MM.1S (cell line): ENCODE results near the gene CCSER1.

Experiments
- DNase-seq: peaks from one replicate; pipeline ENCODE4 v3.0.0-alpha.2; 2015
- H2AFZ ChIP-seq: fragments of 300-600 bp; sonication (generic); 2 replicates; pipeline ENCODE4 v1.6.0; 2016; ENCODE audit warnings: antibody characterized with exemption, low read length
- H3F3A ChIP-seq: fragments of 300-600 bp; sonication (generic); 2 replicates; pipeline ENCODE4 v1.6.1; 2016; ENCODE audit warnings: mild to moderate bottlenecking, antibody characterized with exemption, low read length, moderate library complexity, mixed read lengths; ENCODE audit not compliant: insufficient read depth
- H3K27ac ChIP-seq: fragments of 300-600 bp; sonication (generic); 2 replicates; pipeline ENCODE4 v1.5.1; 2016; ENCODE audit warnings: mild to moderate bottlenecking, low read length
- H3K27me3 ChIP-seq: fragments of 300-600 bp; sonication (generic); replicated peaks from 2 replicates; pipeline ENCODE4 v1.6.0; 2016; ENCODE audit warnings: low read length; ENCODE audit not compliant: insufficient read depth
- H3K36me3 ChIP-seq: fragments of 300-600 bp; sonication (generic); replicated peaks from 2 replicates; pipeline ENCODE4 v1.6.1; 2016; ENCODE audit warnings: mild to moderate bottlenecking, low read length, mixed read lengths; ENCODE audit not compliant: insufficient read depth
- H3K4me1 ChIP-seq: fragments of 300-600 bp; sonication (generic); 2 replicates; pipeline ENCODE4 v1.6.1; 2016; ENCODE audit warnings: low read length, mixed read lengths
- H3K4me2 ChIP-seq: fragments of 300-600 bp; sonication (generic); 2 replicates; pipeline ENCODE4 v1.6.0; 2016; ENCODE audit warnings: low read depth, low read length
- H3K4me3 ChIP-seq: fragments of 300-600 bp; sonication (generic); 2 replicates; pipeline ENCODE4 v1.5.1; 2016; ENCODE audit warnings: low read length, mixed read lengths
- H3K79me2 ChIP-seq: fragments of 300-600 bp; sonication (generic); 2 replicates; pipeline ENCODE4 v1.6.1; 2016; ENCODE audit warnings: mixed run types, low read length, mixed read lengths
- H3K9ac ChIP-seq: fragments of 300-600 bp; sonication (generic); 2 replicates; pipeline ENCODE4 v1.6.1; 2016; ENCODE audit warnings: low read length, mixed read lengths
- H3K9me2 ChIP-seq: fragments of 300-600 bp; sonication (generic); replicated peaks from 2 replicates; pipeline ENCODE4 v1.6.1; 2016; ENCODE audit warnings: mild to moderate bottlenecking, low read length, mixed read lengths; ENCODE audit not compliant: insufficient read depth
- H3K9me3 ChIP-seq: fragments of 300-600 bp; sonication (generic); replicated peaks from 2 replicates; pipeline ENCODE4 v1.6.1; 2016; ENCODE audit warnings: mild to moderate bottlenecking, low read length, mixed read lengths; ENCODE audit not compliant: insufficient read depth
- H4K20me1 ChIP-seq: fragments of 300-600 bp; sonication (generic); 2 replicates; pipeline ENCODE4 v1.6.1; 2016; ENCODE audit warnings: mild to moderate bottlenecking, low read length, moderate library complexity, mixed read lengths; ENCODE audit not compliant: insufficient read depth
- CTCF ChIP-seq: fragments of 300-600 bp; sonication (generic); IDR thresholded peaks from 2 replicates; pipeline ENCODE4 v1.5.1; 2016; ENCODE audit warnings: antibody characterized with exemption, low read length, mixed read lengths
- EZH2 ChIP-seq: fragments of 300-600 bp; sonication (generic); optimal IDR thresholded peaks from 2 replicates; pipeline ENCODE3; 2017; ENCODE audit warnings: low read depth, mild to moderate bottlenecking, antibody characterized with exemption, low read length, mixed read lengths
- EZH2phosphoT487 ChIP-seq: fragments of 300-600 bp; sonication (generic); IDR thresholded peaks from 2 replicates; pipeline ENCODE4 v1.6.1; 2018; ENCODE audit warnings: antibody characterized with exemption, low read length

The CCSER1 gene

GRCh38 chr4:90189946-90190345 lies 62.8 kb downstream of the CCSER1 start:
- Histone ChIP-seq H3K9ac (no peak overlapping the region), H4K20me1 (no peaks in the 10 kb centered on the region), H3K4me3 (no peak overlapping the region), H3K9me3 (no peaks in the 10 kb centered on the region), H3K4me1 (no peaks in the 10 kb centered on the region), H3K36me3 (no peaks in the 10 kb centered on the region), H3F3A (no peaks in the 10 kb centered on the region), H2AFZ (no peak overlapping the region), H3K27me3 (no peaks in the 10 kb centered on the region), H3K9me2 (no peaks in the 10 kb centered on the region), H3K27ac (no peak overlapping the region), H3K79me2 (no peaks in the 10 kb centered on the region), H3K4me2 (no peak overlapping the region)
- DNase-seq: no peak
- no peak for TF ChIP-seq EZH2phosphoT487
- TF ChIP-seq CTCF: no peak
- no peak for TF ChIP-seq EZH2

GRCh38 chr4:90190525-90190924 lies 63.3 kb downstream of the CCSER1 start:
- no peak for DNase-seq
- H3K27ac ChIP-seq: no peak overlapping the region
- no peaks in the 10 kb centered on the region for H3K79me2 ChIP-seq

GRCh38 chr4:90198086-90198847 lies 71.1 kb downstream of the CCSER1 start:
- Histone ChIP-seq H3K9me3 (no peaks in the 10 kb centered on the region), H3K4me1 (no peaks in the 10 kb centered on the region), H3K4me3 (no peak overlapping the region), H3K36me3 (no peaks in the 10 kb centered on the region), H4K20me1 (no peaks in the 10 kb centered on the region), H3K9me2 (no peaks in the 10 kb centered on the region), H3F3A (no peaks in the 10 kb centered on the region), H3K79me2 (no peaks in the 10 kb centered on the region), H3K27ac (no peak overlapping the region), H2AFZ (no peak overlapping the region), H3K4me2 (no peak overlapping the region), H3K27me3 (no peaks in the 10 kb centered on the region), H3K9ac (no peak overlapping the region)
- TF ChIP-seq CTCF (no peak), EZH2 (no peak), EZH2phosphoT487 (no peak)
- no peak for DNase-seq

More at GRCh38 chr4:90190525-90190924, 63.3 kb downstream of the CCSER1 start:
- H3K4me2 ChIP-seq: no peak overlapping the region
- no peaks in the 10 kb centered on the region for H3K36me3 ChIP-seq
- TF ChIP-seq CTCF: no peak
- TF ChIP-seq EZH2phosphoT487: no peak
- no peak for TF ChIP-seq EZH2
- H3K4me3 ChIP-seq: no peak overlapping the region
- no peak overlapping the region for H2AFZ ChIP-seq
- H3K9ac ChIP-seq: no peak overlapping the region
- H3K9me2 ChIP-seq: no peaks in the 10 kb centered on the region
- H3K9me3 ChIP-seq: no peaks in the 10 kb centered on the region
- H3K27me3 ChIP-seq: no peaks in the 10 kb centered on the region
- no peaks in the 10 kb centered on the region for H3K4me1 ChIP-seq
- H4K20me1 ChIP-seq: no peaks in the 10 kb centered on the region
- no peaks in the 10 kb centered on the region for H3F3A ChIP-seq
